HepG2 (cell line): ENCODE results near the gene ARFGAP2. TPM values are rescaled to one million over a fixed set of nuclear protein-coding genes. Genes with fewer than 3 reads are reported as not detected.

Experiments used
- ATAC-seq: fragments of 200-7000 bp; cut with Tn5 transposase; 3 replicates; pipeline ENCODE4 v1.9.1; 2020; ENCODE audit warnings: mild to moderate bottlenecking, moderate library complexity
- BruUV-seq: library from RNA; stranded (reverse); fragments of 400-500 nt; replicated peaks from 2 replicates; lab custom pipeline; 2021; lab: Mats Ljungman, UMichigan
- CTCF ChIA-PET: fragments of 300-600 bp; formaldehyde crosslinking; extraction: SDS; loops from one replicate; lab custom pipeline; 2021; ENCODE audit warnings: low total read pairs, inconsistent platforms, low intra/inter-chr PET ratio; lab: Yijun Ruan, JAX
- POLR2A ChIA-PET: fragments of 350-600 bp; sonication (Branson Sonifier 250); formaldehyde crosslinking; loops from one replicate; lab custom pipeline; 2020; ENCODE audit warnings: antibody characterized with exemption, inconsistent platforms; lab: Yijun Ruan, JAX
- DNase-seq: peaks from one replicate; pipeline ENCODE4 v3.0.0-alpha.2; 2015; ENCODE audit warnings: low spot score
- FAIRE-seq: peaks from 3 replicates; lab custom pipeline; 2011; peaks lifted over from hg19 to GRCh38; lab: Jason Lieb, UNC
- H2AFZ ChIP-seq: one replicate; pipeline ENCODE4 v1.6.1; 2011; ENCODE audit warnings: low read length, inconsistent platforms
- H3K27ac ChIP-seq: fragments of 300-600 bp; 3 replicates; pipeline ENCODE4 v1.8.0; 2011; ENCODE audit warnings: mixed run types, mild to moderate bottlenecking, mixed read lengths, low read length, inconsistent platforms; ENCODE audit not compliant: insufficient read depth; ENCODE audit errors: extremely low read length
- H3K27me3 ChIP-seq, 2 experiments: fragments of 200-600 bp in 1 of 2; 2 replicates in 1 of 2; 3 replicates in 1 of 2; pipeline versions ENCODE4 v1.6.0 to v1.8.0; 2011; ENCODE audit warnings: low read length in 2 of 2, mild to moderate bottlenecking in 2 of 2, moderate library complexity in 2 of 2, inconsistent platforms in 1 of 2; ENCODE audit not compliant: insufficient read depth in 2 of 2, control insufficient read depth in 1 of 2
- H3K36me3 ChIP-seq, 2 experiments: fragments of 200-600 bp in 1 of 2; replicated peaks in 1 of 2; 2 replicates in 1 of 2; 3 replicates in 1 of 2; pipeline versions ENCODE4 v1.5.1 to v1.8.0; 2011; ENCODE audit warnings: low read length in 2 of 2, inconsistent platforms in 1 of 2; ENCODE audit not compliant: insufficient read depth in 2 of 2, control insufficient read depth in 1 of 2
- H3K4me1 ChIP-seq: 2 replicates; pipeline ENCODE4 v1.5.1; 2012; ENCODE audit warnings: low read length, inconsistent platforms; ENCODE audit not compliant: insufficient read depth
- H3K4me2 ChIP-seq: 2 replicates; pipeline ENCODE4 v1.6.0; 2011; ENCODE audit warnings: low read depth, low read length, inconsistent platforms
- H3K4me3 ChIP-seq, 3 experiments: fragments of 200-600 bp in 1 of 3; sonication (generic), shearing (Covaris generic) in 1 of 3; replicated peaks in 1 of 3; 2 replicates each; pipeline ENCODE4 v1.5.1; 2011 to 2016; ENCODE audit warnings: low read length in 3 of 3, inconsistent platforms in 2 of 3, low read depth in 2 of 3, mild to moderate bottlenecking in 2 of 3, control low read depth in 1 of 3, mixed read lengths in 1 of 3; ENCODE audit not compliant: insufficient read depth in 1 of 3
- H3K79me2 ChIP-seq: one replicate; pipeline ENCODE4 v1.6.1; 2011; ENCODE audit warnings: low read length, inconsistent platforms; ENCODE audit not compliant: insufficient read depth
- H3K9ac ChIP-seq: 2 replicates; pipeline ENCODE4 v1.6.0; 2011; ENCODE audit warnings: mild to moderate bottlenecking, low read depth, low read length, inconsistent platforms; ENCODE audit not compliant: insufficient read depth
- H3K9me3 ChIP-seq: 2 replicates; pipeline ENCODE4 v1.5.1; 2012; ENCODE audit warnings: mild to moderate bottlenecking, low read length
- H4K20me1 ChIP-seq: 2 replicates; pipeline ENCODE4 v1.6.0; 2011; ENCODE audit warnings: inconsistent platforms, mild to moderate bottlenecking, low read length, moderate library complexity; ENCODE audit not compliant: insufficient read depth
- AGO2 ChIP-seq: fragments of 200-400 bp; formaldehyde crosslinking; optimal IDR thresholded peaks from 2 replicates; pipeline ENCODE3; 2017; ENCODE audit warnings: mild to moderate bottlenecking, low read depth, low read length, moderate library complexity
- ARID3A ChIP-seq: IDR thresholded peaks from 2 replicates; pipeline ENCODE4 v1.6.1; 2012; ENCODE audit warnings: low read depth, low read length, improper control_type of control experiment
- HNF4G ChIP-seq, 2 experiments: sonication (generic) in 1 of 2; formaldehyde crosslinking in 1 of 2; IDR thresholded peaks; 2 replicates each; pipeline versions ENCODE4 v1.4.0 to v1.6.1; 2011 to 2020; ENCODE audit warnings: borderline replicate concordance in 2 of 2, low read depth in 2 of 2, mild to moderate bottlenecking in 2 of 2, low read length in 1 of 2, missing genetic modification reagents in 1 of 2, moderate library complexity in 1 of 2
- KDM3A ChIP-seq: IDR thresholded peaks from 2 replicates; pipeline ENCODE4 v1.6.1; 2018; ENCODE audit warnings: low read depth, missing compliant biosample characterization
- MXI1 ChIP-seq: IDR thresholded peaks from 3 replicates; pipeline ENCODE4 v1.6.1; 2012; ENCODE audit warnings: low read depth, low read length, inconsistent platforms, borderline replicate concordance
- RELA ChIP-seq: sonication (generic); formaldehyde crosslinking; IDR thresholded peaks from 2 replicates; pipeline ENCODE4 v1.4.0; 2020; ENCODE audit warnings: missing genetic modification reagents
- SMC3 ChIP-seq: IDR thresholded peaks from 2 replicates; pipeline ENCODE4 v1.6.1; 2011; ENCODE audit warnings: low read length, improper control_type of control experiment
- ZMAT5 ChIP-seq: sonication (generic); formaldehyde crosslinking; IDR thresholded peaks from 2 replicates; pipeline ENCODE4 v1.5.0; 2020; ENCODE audit warnings: mild to moderate bottlenecking, low read depth, missing genetic modification reagents, borderline replicate concordance
- ZNF136 ChIP-seq: sonication (generic); formaldehyde crosslinking; IDR thresholded peaks from 2 replicates; pipeline ENCODE4 v1.8.1; 2022; ENCODE audit warnings: low read depth, mild to moderate bottlenecking, moderate library complexity, missing genetic modification reagents
- ZNF431 ChIP-seq: sonication (generic); formaldehyde crosslinking; IDR thresholded peaks from 2 replicates; pipeline ENCODE4 v1.9.0; 2022; ENCODE audit warnings: missing genetic modification reagents, low read depth, mild to moderate bottlenecking, borderline replicate concordance
- ZNF468 ChIP-seq: sonication (generic); formaldehyde crosslinking; IDR thresholded peaks from 2 replicates; pipeline ENCODE4 v1.8.0; 2022; ENCODE audit warnings: mild to moderate bottlenecking, moderate library complexity, missing genetic modification reagents
- ZNF607 ChIP-seq: sonication (generic); formaldehyde crosslinking; IDR thresholded peaks from 2 replicates; pipeline ENCODE4 v1.5.1; 2020; ENCODE audit warnings: missing genetic modification reagents, mild to moderate bottlenecking, borderline replicate concordance
- ZNF652 ChIP-seq: IDR thresholded peaks from 2 replicates; pipeline ENCODE4 v1.6.1; 2016; ENCODE audit warnings: low read depth, borderline replicate concordance
- ZNF782 ChIP-seq: sonication (generic); formaldehyde crosslinking; IDR thresholded peaks from 2 replicates; pipeline ENCODE4 v1.4.0; 2020; ENCODE audit warnings: missing genetic modification reagents, mild to moderate bottlenecking, borderline replicate concordance
- WGBS: methylation state at CpG from one replicate; pipeline ENCODE4 v1.1.6; 2017; ENCODE audit warnings: low lambda C conversion rate; 5-methylcytosine and 5-hydroxymethylcytosine counted together
- in situ Hi-C: cut with HindIII; loops from 2 replicates; pipeline ENCODE4 v1.10.0; 2017; ENCODE audit warnings: low pct_unique_long_range_greater_than_20kb; ENCODE audit not compliant: extremely low pct_ligation_motif_present
- intact Hi-C: fragments of 100-400 bp; cut with micrococcal nuclease; formaldehyde crosslinking; loops from one replicate; pipeline ENCODE4 v1.10.0; 2022; ENCODE audit not compliant: unreplicated experiment
- polyA plus RNA-seq, 8 experiments: library from polyadenylated mRNA; depleted of rRNA in 3 of 8; stranded (reverse) in 7 of 8; unstranded in 1 of 8; fragments of >200 nt; fragmentation: Illumina TruSeq in 4 of 8; extraction: Trizol in 4 of 8; gene quantifications; 2 replicates each; pipeline versions ENCODE4 v1.2.1 to v1.2.3, GENCODE V29; 2011 to 2016; ENCODE audit warnings: low read depth in 4 of 8, missing spikeins in 1 of 8, mixed read lengths in 1 of 8; ENCODE audit not compliant: insufficient read depth in 1 of 8
- total RNA-seq, 5 experiments: library from RNA; depleted of rRNA; stranded (reverse); fragments of >200 nt; fragmentation: Illumina TruSeq; extraction: Trizol; gene quantifications; 2 replicates each; pipeline ENCODE4 v1.2.3, GENCODE V29; 2016; ENCODE audit warnings: low read depth in 1 of 5

Gene ARFGAP2
- total and polyA plus RNA-seq, 2 of the 13 experiments (the other 11 are each of a cell fraction or from before 2014, with no cell fraction given) = 32.3 to 75.3 TPM

GRCh38 chr11:47156951-47157350 is 19.7 kb downstream of the ARFGAP2 start:
- FAIRE-seq (no peak), ATAC-seq (no peak), DNase-seq (no peak)
- Histone ChIP-seq H3K27ac (no peak overlapping the region), H3K36me3 (no peaks in the 10 kb centered on the region; a peak in 1 of 5 replicates), H3K4me1 (peaks cover 9% of the 10 kb centered on the region), H2AFZ (no peak overlapping the region), H3K79me2 (no peaks in the 10 kb centered on the region), H3K27me3 (no peaks in the 10 kb centered on the region; a peak in 1 of 5 replicates), H3K9me3 (no peaks in the 10 kb centered on the region), H3K4me2 (no peak overlapping the region), H4K20me1 (0 out of 2 replicates have a peak, but pooled peaks cover 5% of the 10 kb centered on the region), H3K9ac (no peak overlapping the region), H3K4me3 (no peak overlapping the region)
- POLR2A ChIA-PET = no interaction called here
- intact Hi-C loops = no loop called here
- TF ChIP-seq AGO2 (peak; percentile 50), HNF4G (IDR thresholded peaks at IDR 0.05; ENCODE audit: borderline replicate concordance, low read depth, low read length) (no peak), HNF4G (CRISPR knock-in tag; IDR thresholded peaks at IDR 0.05; ENCODE audit: borderline replicate concordance, low read depth) (no peak), ZNF607 (no peak), ZNF136 (CRISPR knock-in tag) (no peak), MXI1 (no peak)
- BruUV-seq = no TSS peak
- 93% methylated on average over 5 of the region's 20 CpGs for WGBS
- in situ Hi-C loops = no loop called here
- CTCF ChIA-PET = no interaction called here

DNA sequence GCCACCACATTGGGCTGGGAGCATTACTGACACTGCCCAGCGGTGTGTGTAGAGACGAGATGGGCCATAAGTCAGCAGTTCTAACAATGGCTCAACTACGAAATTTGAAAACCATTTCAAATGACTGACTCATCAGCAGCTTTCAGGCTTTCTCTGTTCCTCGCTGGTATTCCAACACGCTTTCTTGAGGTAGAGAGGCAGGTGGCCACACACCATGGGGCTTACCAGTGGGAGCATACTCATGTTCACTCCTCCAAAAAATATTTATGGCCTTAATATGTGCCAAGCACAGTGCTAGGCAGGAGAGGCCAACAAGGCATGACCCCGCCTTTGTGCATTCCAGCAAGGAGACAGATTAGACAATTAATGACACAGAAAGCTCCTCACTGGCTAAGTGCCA is 20.3 kb downstream of the ARFGAP2 start:
- ATAC-seq = no peak
- Histone ChIP-seq H3K4me1 (peaks cover 3% of the 10 kb centered on the region; the same call in 1 of the 2 replicates), H3K4me3 (no peak overlapping the region), H3K27ac (no peak overlapping the region), H3K36me3 (no peaks in the 10 kb centered on the region; a peak in 1 of 5 replicates), H2AFZ (no peak overlapping the region), H3K79me2 (no peaks in the 10 kb centered on the region), H3K27me3 (no peaks in the 10 kb centered on the region; a peak in 1 of 5 replicates), H3K9me3 (no peaks in the 10 kb centered on the region), H4K20me1 (0 out of 2 replicates have a peak, but pooled peaks cover 3% of the 10 kb centered on the region), H3K9ac (no peak overlapping the region), H3K4me2 (no peak overlapping the region)
- 93% methylated on average over 6 of the region's 6 CpGs for WGBS
- ChIA-PET CTCF (no interaction called here), POLR2A (no interaction called here)
- DNase-seq = no peak
- intact Hi-C loops = no loop called here
- FAIRE-seq = no peak
- in situ Hi-C loops = no loop called here
- no TSS peak for BruUV-seq
- TF ChIP-seq ZNF782 (CRISPR knock-in tag) (no peak), KDM3A (no peak), ZMAT5 (CRISPR knock-in tag) (no peak), RELA (CRISPR knock-in tag) (no peak), SMC3 (no peak), ZNF652 (CRISPR knock-in tag) (no peak), ZNF431 (no peak), ZNF468 (CRISPR knock-in tag) (no peak), ARID3A (no peak)
